RWPE1 (cell line): ENCODE measurements around the gene ADGRG6.

Experiments
- CTCF ChIA-PET: fragments of 350-600 bp; sonication (Branson Sonifier 250); formaldehyde crosslinking; extraction: SDS; loops from one replicate; lab custom pipeline; 2021; lab: Yijun Ruan, JAX
- POLR2A ChIA-PET: fragments of 400-600 bp; formaldehyde crosslinking; extraction: SDS; loops from one replicate; lab custom pipeline; 2020; ENCODE audit warnings: antibody characterized with exemption; ENCODE audit not compliant: low non-redundant PET; lab: Yijun Ruan, JAX
- DNase-seq: peaks from one replicate; pipeline ENCODE4 v3.0.0; 2012; ENCODE audit warnings: low spot score
- H3K27ac ChIP-seq: fragments of 450-650 bp; 2 replicates; pipeline ENCODE4 v1.5.1; 2017
- CTCF ChIP-seq: fragments of 450-650 bp; conservative IDR thresholded peaks from 2 replicates; pipeline ENCODE4 v1.5.1; 2017; ENCODE audit warnings: low read depth, mild to moderate bottlenecking

ADGRG6 gene

DNA sequence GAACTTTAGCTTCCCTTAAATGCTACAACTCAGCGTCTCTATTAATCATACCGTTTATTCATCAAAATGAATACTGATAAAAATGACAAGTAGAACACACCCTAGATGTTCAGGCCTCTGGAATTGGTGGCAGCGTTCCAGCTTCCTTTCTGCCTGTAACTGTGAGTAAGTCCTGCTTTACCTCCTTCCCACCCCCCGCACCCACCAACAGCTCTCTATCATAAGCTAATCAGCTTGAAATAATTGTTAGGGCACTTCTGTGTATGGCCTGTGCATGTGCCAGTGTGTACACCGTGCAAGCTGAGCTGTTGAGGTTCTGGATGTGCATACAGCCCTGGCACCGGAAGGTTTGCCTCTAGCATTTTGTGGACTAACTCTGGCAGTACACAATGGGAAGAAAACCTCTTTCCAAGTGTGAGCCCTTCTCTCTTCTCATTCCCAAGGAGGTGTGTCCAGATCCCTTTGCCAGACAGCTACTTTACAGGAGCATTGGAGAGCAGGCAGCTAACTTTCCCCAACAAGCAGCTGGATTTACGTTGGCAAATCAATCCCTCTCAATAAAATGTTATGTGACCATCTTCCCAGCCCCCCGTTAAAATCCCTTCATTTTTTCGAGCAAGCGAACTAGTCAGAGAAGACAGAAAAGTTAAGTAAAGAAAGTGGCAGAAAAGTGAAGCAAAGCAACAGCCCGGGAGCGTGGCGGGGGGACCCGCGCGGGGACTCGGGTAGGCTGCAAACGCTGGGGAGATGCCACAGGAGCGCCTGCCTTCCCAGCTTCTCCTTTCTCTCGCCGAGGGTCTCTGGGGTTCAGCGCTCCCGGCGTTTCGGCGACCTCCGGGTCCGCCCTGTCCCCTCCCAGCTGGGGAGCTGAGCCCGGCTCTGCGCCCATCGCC lies 803 bp upstream of the ADGRG6 start:
- ChIA-PET POLR2A (interaction anchor here (0.6 kb wide), 1 partner anchor 250 kb away, joined by 3 read pairs; no protein-coding TSS in a partner anchor), CTCF (interaction anchor here (0.6 to 1.6 kb wide), 7 partner anchors 9 to 174 kb away, joined by 3 to 5 read pairs (median 3); no protein-coding TSS in a partner anchor)
- H3K27ac ChIP-seq: peak overlapping the region; percentile 99
- peak; percentile 81 for DNase-seq
- no peak for TF ChIP-seq CTCF

DNA sequence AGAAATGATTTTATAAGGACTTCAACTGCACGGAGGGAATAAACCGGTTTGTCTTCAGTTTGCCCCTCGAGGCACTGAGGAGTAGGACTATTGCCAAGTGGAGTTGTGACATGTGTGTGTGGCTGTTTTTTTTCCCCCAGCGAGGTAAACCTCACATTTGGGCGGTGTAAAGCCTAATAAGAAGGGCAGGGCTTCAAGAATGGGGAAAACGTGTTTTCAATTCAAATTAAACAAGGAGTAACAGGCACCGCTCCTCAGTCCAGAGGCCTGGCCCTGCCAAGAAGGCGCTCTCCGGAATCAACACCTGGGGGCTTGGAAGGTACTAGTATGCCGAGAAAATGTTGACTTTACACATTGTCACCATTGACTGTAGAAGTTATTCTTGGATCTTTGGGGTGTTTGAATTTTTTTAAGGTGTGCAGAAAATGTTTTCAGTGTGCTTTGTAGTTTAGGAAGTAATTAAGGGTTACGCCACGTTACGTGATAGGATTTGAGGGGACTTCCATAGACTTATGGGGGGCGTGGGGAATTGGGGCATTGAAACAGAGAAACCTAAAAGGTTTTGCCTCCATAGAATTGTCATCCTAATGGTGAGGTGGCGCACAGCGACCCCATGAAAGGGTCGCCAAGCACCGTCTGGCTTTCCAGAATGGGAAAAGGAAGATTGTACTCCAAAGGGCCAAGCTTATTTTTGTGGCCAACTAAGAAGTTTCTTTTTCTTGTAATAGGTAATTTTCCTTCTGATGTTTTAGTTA lies 791 bp downstream of the ADGRG6 start:
- POLR2A ChIA-PET: no interaction called here
- CTCF ChIA-PET: interaction anchor here (0.6 to 1.6 kb wide), 4 partner anchors 85 to 146 kb away, joined by 3 to 5 read pairs (median 3); no protein-coding TSS in a partner anchor
- no peak for TF ChIP-seq CTCF
- H3K27ac ChIP-seq: peak overlapping the region; percentile 99
- peak; percentile 40 for DNase-seq

DNA sequence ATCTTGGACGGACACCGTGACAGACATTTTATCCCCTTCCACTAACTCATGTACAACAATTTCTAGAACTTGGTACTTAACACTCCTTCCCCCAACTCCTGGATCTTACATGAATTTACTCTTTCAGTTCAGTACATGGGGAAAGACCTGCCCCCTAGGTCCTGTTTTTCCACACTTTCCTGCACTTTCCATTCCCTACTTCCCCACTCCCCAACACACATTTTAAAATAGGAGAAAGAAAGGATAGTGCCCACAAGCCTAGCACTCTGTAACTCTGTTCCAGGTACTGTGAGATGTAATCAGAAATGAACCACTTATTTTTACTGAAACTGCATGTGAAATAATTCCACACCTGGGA lies 1.3 kb downstream of the ADGRG6 start:
- no peak overlapping the region for H3K27ac ChIP-seq
- no peak for TF ChIP-seq CTCF
- no peak for DNase-seq
- CTCF ChIA-PET: no interaction called here
- POLR2A ChIA-PET: no interaction called here

DNA sequence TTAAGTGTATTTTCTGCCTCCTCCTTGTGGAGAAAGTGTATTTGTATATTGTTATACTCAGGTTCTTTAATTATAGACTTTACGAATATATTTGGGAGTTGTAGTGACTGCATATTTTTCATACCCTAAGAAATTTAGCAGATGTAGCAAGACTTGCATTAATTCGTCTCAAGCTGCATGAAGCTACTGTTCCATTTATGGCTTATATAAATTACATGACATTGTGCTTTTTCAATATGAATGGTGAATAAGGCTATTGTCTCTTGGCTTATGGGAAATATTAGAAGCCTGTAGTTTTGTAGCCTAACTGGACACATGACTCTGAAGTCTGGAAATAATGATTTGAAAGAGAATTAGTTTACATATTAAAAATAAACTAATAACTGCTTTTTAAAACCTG lies 2.4 kb downstream of the ADGRG6 start:
- no peak overlapping the region for H3K27ac ChIP-seq
- TF ChIP-seq CTCF: no peak
- POLR2A ChIA-PET: no interaction called here
- no peak for DNase-seq
- CTCF ChIA-PET: no interaction called here

DNA sequence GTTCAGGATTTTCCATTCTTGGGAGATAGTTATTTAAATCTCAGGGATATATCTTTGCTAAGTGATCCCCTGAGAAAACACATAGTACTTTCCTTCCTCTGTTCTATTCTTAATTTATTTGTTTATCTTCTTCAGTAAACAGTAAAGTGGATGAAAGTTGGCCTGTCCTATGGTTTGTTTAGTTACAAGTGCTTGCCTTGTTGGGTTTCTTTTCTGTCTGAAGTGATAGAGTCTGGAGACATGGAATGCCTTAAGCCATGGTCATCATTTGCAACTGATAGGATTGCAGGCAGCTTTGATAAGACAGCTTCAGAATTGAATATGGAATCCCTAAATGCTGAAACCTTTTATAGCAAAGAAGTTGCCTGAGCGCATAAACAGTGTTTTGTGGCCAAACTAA lies 4.9 kb downstream of the ADGRG6 start:
- POLR2A ChIA-PET: no interaction called here
- CTCF ChIA-PET: no interaction called here
- no peak for DNase-seq
- TF ChIP-seq CTCF: no peak
- no peak overlapping the region for H3K27ac ChIP-seq

- CTCF ChIA-PET: no interaction called here
- POLR2A ChIA-PET: no interaction called here
- TF ChIP-seq CTCF: no peak
- no peak for DNase-seq
- H3K27ac ChIP-seq: no peak overlapping the region
Measured at GRCh38 chr6:142307963-142308748, 6.3 kb downstream of the ADGRG6 start.
